Embryonic facial prominence (tissue), 1 donor: ENCODE results near the gene USP17L19.
"Not testable (repeated sequence)": the region's sequence is repeated elsewhere in the genome, so short reads cannot be mapped to it uniquely, and the experiment has no call there.

Experiments
- DNase-seq: peaks from one replicate; pipeline ENCODE4 v3.0.0-alpha.2; 2016; ENCODE audit errors: extremely low spot score

Gene USP17L19

GRCh38 chr4:9253078-9253477, at the start of gene USP17L19:
Gene USP17L19, plus strand, starts transcription at chr4:9253378. Its CDS starts 0 bp downstream, at chr4:9253378.
- not testable (repeated sequence) for DNase-seq

- DNase-seq, result not testable (repeated sequence)
These were observed 42.8 kb upstream of the USP17L19 start, which contains the start of gene USP17L10 for GRCh38 chr4:9210357-9210756. Gene USP17L10, plus strand, starts transcription at chr4:9210657. Its CDS starts 0 bp downstream, at chr4:9210657.

- not testable (repeated sequence) for DNase-seq
These were observed 38.5 kb upstream of the USP17L19 start for GRCh38 chr4:9214701-9215100.

- not testable (repeated sequence) for DNase-seq
These were observed 38.1 kb upstream of the USP17L19 start, which contains the start of gene USP17L11 for GRCh38 chr4:9215105-9215504. Gene USP17L11, plus strand, starts transcription at chr4:9215405. Its CDS starts 0 bp downstream, at chr4:9215405.

GRCh38 chr4:9219852-9220251, 33.3 kb upstream of the USP17L19 start, which contains the start of gene USP17L12:
Gene USP17L12, plus strand, starts transcription at chr4:9220152. Its CDS starts 0 bp downstream, at chr4:9220152.
- not testable (repeated sequence) for DNase-seq

- DNase-seq, result not testable (repeated sequence)
These were observed 28.6 kb upstream of the USP17L19 start, which contains the start of gene USP17L13 for GRCh38 chr4:9224596-9224995. Gene USP17L13, plus strand, starts transcription at chr4:9224896. Its CDS starts 0 bp downstream, at chr4:9224896.

GRCh38 chr4:9230249-9230648, 22.9 kb upstream of the USP17L19 start:
- not testable (repeated sequence) for DNase-seq

GRCh38 chr4:9234085-9234484, 19.1 kb upstream of the USP17L19 start, which contains the start of gene USP17L15:
Gene USP17L15, plus strand, starts transcription at chr4:9234385. Its CDS starts 0 bp downstream, at chr4:9234385.
- DNase-seq, result not testable (repeated sequence)

GRCh38 chr4:9238461-9238860, 14.7 kb upstream of the USP17L19 start:
- not testable (repeated sequence) for DNase-seq

- not testable (repeated sequence) for DNase-seq
These were observed 9.6 kb upstream of the USP17L19 start, which contains the start of gene USP17L17 for GRCh38 chr4:9243579-9243978. Gene USP17L17, plus strand, starts transcription at chr4:9243879. Its CDS starts 0 bp downstream, at chr4:9243879.

- not testable (repeated sequence) for DNase-seq
These were observed 5.1 kb upstream of the USP17L19 start, which contains the start of gene USP17L18 for GRCh38 chr4:9247953-9248680. Gene USP17L18, plus strand, starts transcription at chr4:9248630. Its CDS starts 0 bp downstream, at chr4:9248630.

- not testable (repeated sequence) for DNase-seq
These were observed 4.6 kb downstream of the USP17L19 start, which contains the start of gene USP17L20 for GRCh38 chr4:9257824-9258223. Gene USP17L20, plus strand, starts transcription at chr4:9258124. Its CDS starts 0 bp downstream, at chr4:9258124.

- not testable (repeated sequence) for DNase-seq
These were observed 9.4 kb downstream of the USP17L19 start, which contains the start of gene USP17L21 for GRCh38 chr4:9262572-9262971. Gene USP17L21, plus strand, starts transcription at chr4:9262872. Its CDS starts 0 bp downstream, at chr4:9262872.

GRCh38 chr4:9267319-9267718, 14.1 kb downstream of the USP17L19 start, which contains the start of gene USP17L22:
Gene USP17L22, plus strand, starts transcription at chr4:9267619. Its CDS starts 0 bp downstream, at chr4:9267619.
- DNase-seq, result not testable (repeated sequence)

GRCh38 chr4:9271719-9272118, 18.5 kb downstream of the USP17L19 start:
- not testable (repeated sequence) for DNase-seq
